BLaER1 treated with 17β-estradiol and CSF1 and Interleukin-3, amounts not matched to agents 10 nM and 100 nM (cell line): ENCODE measurements around the gene RASSF5.
A peak's percentile ranks its signal among the peaks of the same experiment; 100 is the strongest.

Experiments used
- H3K27ac ChIP-seq, 11 experiments: shearing (Covaris generic); formaldehyde crosslinking; 2 replicates each; pipeline ENCODE4 v1.8.1; 2022
- H3K27me3 ChIP-seq, 11 experiments: shearing (Covaris generic); formaldehyde crosslinking; 2 replicates each; pipeline ENCODE4 v1.8.1; 2022
- H3K36me3 ChIP-seq, 11 experiments: shearing (Covaris generic); formaldehyde crosslinking; 2 replicates each; pipeline ENCODE4 v1.8.1; 2022
- H3K4me1 ChIP-seq, 10 experiments: shearing (Covaris generic); formaldehyde crosslinking; 2 replicates each; pipeline ENCODE4 v1.8.1; 2022
- H3K4me2 ChIP-seq, 11 experiments: shearing (Covaris generic); formaldehyde crosslinking; 2 replicates each; pipeline ENCODE4 v1.8.1; 2022
- H3K4me3 ChIP-seq, 10 experiments: shearing (Covaris generic); formaldehyde crosslinking; 2 replicates each; pipeline ENCODE4 v1.8.1; 2022
- H3K9ac ChIP-seq, 11 experiments: shearing (Covaris generic); formaldehyde crosslinking; 2 replicates each; pipeline ENCODE4 v1.8.1; 2022
- H3K9me3 ChIP-seq, 11 experiments: shearing (Covaris generic); formaldehyde crosslinking; replicated peaks in 1 of 11; 2 replicates each; pipeline ENCODE4 v1.8.1; 2022
- H4K20me1 ChIP-seq, 11 experiments: shearing (Covaris generic); formaldehyde crosslinking; 2 replicates each; pipeline ENCODE4 v1.8.1; 2022
- Cebpa-rat ChIP-seq, 11 experiments: shearing (Covaris generic); IDR thresholded peaks; 2 replicates each; pipeline ENCODE4 v1.8.1; 2022

The RASSF5 gene

GRCh38 chr1:206631085-206631509 is 123.8 kb downstream of the RASSF5 start:
- no peak for TF ChIP-seq Cebpa-rat (IDR thresholded peaks at IDR 0.05)
- H3K4me1 ChIP-seq: peaks cover 21 to 40% (median 31%) of the 10 kb centered on the region in 10 experiments
- H3K27ac ChIP-seq: no peak overlapping the region
- peak overlapping the region in 3 of 11 experiments; percentile 5 to 24 (median 21); a peak in 3 of 22 replicates for H3K4me2 ChIP-seq
- no peaks in the 10 kb centered on the region for H3K27me3 ChIP-seq
- peaks cover 0 to 12% (median 4%) of the 10 kb centered on the region in 11 experiments; a peak in 6 of 22 replicates for H3K9me3 ChIP-seq
- H3K36me3 ChIP-seq: no peaks in the 10 kb centered on the region
- H3K4me3 ChIP-seq: no peak overlapping the region
- H3K9ac ChIP-seq: no peak overlapping the region
- H4K20me1 ChIP-seq: peaks cover 0 to 6% (median 0%) of the 10 kb centered on the region in 11 experiments; a peak in 4 of 22 replicates

- peak overlapping the region in 4 of 11 experiments; percentile 4 to 92 (median 14); a peak in 5 of 22 replicates for H3K27ac ChIP-seq
- H3K9me3 ChIP-seq: no peaks in the 10 kb centered on the region
- H3K9ac ChIP-seq: peak overlapping the region in 6 of 11 experiments; percentile 4 to 89 (median 32); a peak in 8 of 22 replicates
- H3K36me3 ChIP-seq: peaks cover 0 to 16% (median 10%) of the 10 kb centered on the region in 11 experiments; a peak in 16 of 22 replicates
- no peaks in the 10 kb centered on the region for H3K27me3 ChIP-seq
- H3K4me2 ChIP-seq: peak overlapping the region in 10 of 11 experiments; percentile 6 to 96 (median 89); a peak in 16 of 22 replicates
- peaks cover 0 to 31% (median 9%) of the 10 kb centered on the region in 11 experiments; a peak in 9 of 22 replicates for H4K20me1 ChIP-seq
- peaks cover 32 to 55% (median 49%) of the 10 kb centered on the region in 10 experiments for H3K4me1 ChIP-seq
- TF ChIP-seq Cebpa-rat (IDR thresholded peaks at IDR 0.05): no peak
- no peak overlapping the region for H3K4me3 ChIP-seq
Observed at GRCh38 chr1:206633708-206634121, 126.4 kb downstream of the RASSF5 start.

GRCh38 chr1:206634365-206635079 is 127.2 kb downstream of the RASSF5 start:
- TF ChIP-seq Cebpa-rat (IDR thresholded peaks at IDR 0.05): no peak
- Histone ChIP-seq H3K4me1 (peaks cover 35 to 63% (median 57%) of the 10 kb centered on the region in 10 experiments), H3K27me3 (no peaks in the 10 kb centered on the region), H3K27ac (peak overlapping the region in 10 of 11 experiments; percentile 35 to 92 (median 82); a peak in 20 of 22 replicates), H4K20me1 (peaks cover 0 to 39% (median 9%) of the 10 kb centered on the region in 11 experiments; a peak in 9 of 22 replicates), H3K4me3 (peak overlapping the region; percentile 80 to 94 (median 91)), H3K9me3 (no peaks in the 10 kb centered on the region), H3K4me2 (peak overlapping the region; percentile 83 to 98 (median 93)), H3K9ac (peak overlapping the region; percentile 79 to 91 (median 84); a peak in 21 of 22 replicates), H3K36me3 (peaks cover 0 to 24% (median 18%) of the 10 kb centered on the region in 11 experiments; a peak in 16 of 22 replicates)

- Histone ChIP-seq H3K9ac (peak within 1 kb of the TSS; percentile 79 to 91 (median 84)), H3K27ac (peak within 1 kb of the TSS in 10 of 11 experiments; percentile 35 to 92 (median 82); a peak in 20 of 22 replicates), H3K4me1 (peaks cover 35 to 71% (median 64%) of the 10 kb centered on the region in 10 experiments), H3K27me3 (no peaks in the 10 kb centered on the region), H3K9me3 (no peaks in the 10 kb centered on the region; a peak in 2 of 22 replicates), H3K4me3 (peak within 1 kb of the TSS; percentile 80 to 94 (median 91)), H3K36me3 (peaks cover 0 to 32% (median 26%) of the 10 kb centered on the region in 11 experiments; a peak in 16 of 22 replicates), H3K4me2 (peak within 1 kb of the TSS; percentile 83 to 98 (median 93)), H4K20me1 (peaks cover 0 to 45% (median 9%) of the 10 kb centered on the region in 11 experiments; a peak in 9 of 22 replicates)
- TF ChIP-seq Cebpa-rat (IDR thresholded peaks at IDR 0.05): no peak
Observed at GRCh38 chr1:206635080-206635977, 128.0 kb downstream of the RASSF5 start, which contains the start of gene DYRK3. TSS of gene DYRK3 (plus strand) at chr1:206635536. CDS start at chr1:206635704, 168 bp downstream.

DNA sequence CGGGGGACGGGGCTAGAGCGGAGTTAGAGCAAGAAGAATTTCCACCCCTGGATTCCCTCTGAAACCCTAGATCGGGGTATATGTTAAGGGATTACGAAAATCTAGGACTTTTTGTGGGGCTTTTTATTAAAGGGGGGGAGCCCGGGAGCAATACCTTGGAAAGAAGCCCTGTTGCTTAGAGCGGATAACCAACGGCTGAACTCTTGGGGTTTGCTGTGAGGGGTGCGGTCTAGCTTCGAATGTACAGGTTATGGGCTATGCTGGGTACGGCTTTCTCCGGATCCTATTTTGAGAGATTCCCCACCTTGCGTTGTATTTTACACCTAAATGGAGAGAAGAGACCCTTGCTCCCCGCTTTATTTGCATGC is 128.6 kb downstream of the RASSF5 start:
- Histone ChIP-seq H3K27me3 (no peaks in the 10 kb centered on the region), H3K4me2 (peak overlapping the region; percentile 83 to 98 (median 93)), H3K9me3 (peaks cover 0 to 2% (median 0%) of the 10 kb centered on the region in 11 experiments; a peak in 3 of 22 replicates), H4K20me1 (peaks cover 0 to 50% (median 9%) of the 10 kb centered on the region in 11 experiments; a peak in 9 of 22 replicates), H3K9ac (peak overlapping the region; percentile 79 to 91 (median 84)), H3K27ac (peak overlapping the region in 10 of 11 experiments; percentile 35 to 92 (median 82); a peak in 18 of 22 replicates), H3K4me1 (peaks cover 35 to 74% (median 62%) of the 10 kb centered on the region in 10 experiments), H3K4me3 (peak overlapping the region; percentile 80 to 94 (median 91)), H3K36me3 (peaks cover 0 to 39% (median 32%) of the 10 kb centered on the region in 11 experiments; a peak in 17 of 22 replicates)
- no peak for TF ChIP-seq Cebpa-rat (IDR thresholded peaks at IDR 0.05)

- peak overlapping the region in 9 of 11 experiments; percentile 81 to 91 (median 89); a peak in 17 of 22 replicates for H3K9ac ChIP-seq
- H3K4me1 ChIP-seq: peaks cover 35 to 68% (median 56%) of the 10 kb centered on the region in 10 experiments
- no peak for TF ChIP-seq Cebpa-rat (IDR thresholded peaks at IDR 0.05)
- peaks cover 0 to 46% (median 39%) of the 10 kb centered on the region in 11 experiments; a peak in 17 of 22 replicates for H3K36me3 ChIP-seq
- H3K27me3 ChIP-seq: no peaks in the 10 kb centered on the region
- H3K4me2 ChIP-seq: peak overlapping the region; percentile 83 to 98 (median 93); a peak in 21 of 22 replicates
- H3K4me3 ChIP-seq: peak overlapping the region in 9 of 10 experiments; percentile 80 to 94 (median 91); a peak in 16 of 20 replicates
- peaks cover 0 to 4% (median 0%) of the 10 kb centered on the region in 11 experiments; a peak in 3 of 22 replicates for H3K9me3 ChIP-seq
- H4K20me1 ChIP-seq: peaks cover 0 to 56% (median 9%) of the 10 kb centered on the region in 11 experiments; a peak in 9 of 22 replicates
- peak overlapping the region in 8 of 11 experiments; percentile 18 to 92 (median 83); a peak in 15 of 22 replicates for H3K27ac ChIP-seq
Observed at GRCh38 chr1:206636671-206637070, 129.3 kb downstream of the RASSF5 start.

- Histone ChIP-seq H4K20me1 (peaks cover 0 to 56% (median 9%) of the 10 kb centered on the region in 11 experiments; a peak in 9 of 22 replicates), H3K4me3 (peak overlapping the region in 8 of 10 experiments; percentile 80 to 94 (median 92); a peak in 14 of 20 replicates), H3K27me3 (no peaks in the 10 kb centered on the region), H3K27ac (peak overlapping the region in 8 of 11 experiments; percentile 18 to 92 (median 83); a peak in 15 of 22 replicates), H3K4me2 (peak overlapping the region; percentile 83 to 98 (median 93); a peak in 21 of 22 replicates), H3K36me3 (peaks cover 0 to 52% (median 42%) of the 10 kb centered on the region in 11 experiments; a peak in 17 of 22 replicates), H3K9me3 (peaks cover 0 to 4% (median 0%) of the 10 kb centered on the region in 11 experiments; a peak in 3 of 22 replicates), H3K4me1 (peaks cover 35 to 66% (median 52%) of the 10 kb centered on the region in 10 experiments), H3K9ac (peak overlapping the region in 9 of 11 experiments; percentile 81 to 91 (median 89); a peak in 17 of 22 replicates)
- no peak for TF ChIP-seq Cebpa-rat (IDR thresholded peaks at IDR 0.05)
Observed at GRCh38 chr1:206637605-206638004, 130.3 kb downstream of the RASSF5 start.
